Stimulated activated CD4-positive, alpha-beta T cell treated with anti-CD3 and anti-CD28 coated beads, TNF-alpha, amount 100 ng/mL, for 48 hours (primary cell): ENCODE data around the gene MAP2K5.

Source experiments
- DNase-seq, 3 donors: peaks; one replicate each; pipeline ENCODE4 v3.0.0-alpha.2; 2020; ENCODE audit warnings: low read depth in 3 of 3

Gene MAP2K5

GRCh38 chr15:67521783-67522568 lies 20.5 kb upstream of the MAP2K5 start:
- DNase-seq: no peak

- no peak for DNase-seq
Measured at GRCh38 chr15:67523330-67523729, 19.2 kb upstream of the MAP2K5 start.

- DNase-seq: no peak
Measured at GRCh38 chr15:67524235-67524634, 18.3 kb upstream of the MAP2K5 start.

GRCh38 chr15:67528513-67528912 lies 14.0 kb upstream of the MAP2K5 start:
- DNase-seq: no peak

- no peak for DNase-seq
Measured at GRCh38 chr15:67531379-67531914, 11.1 kb upstream of the MAP2K5 start.

GRCh38 chr15:67533873-67534272 lies 8.6 kb upstream of the MAP2K5 start:
- no peak for DNase-seq

- DNase-seq: no peak
Measured at GRCh38 chr15:67534360-67534759, 8.1 kb upstream of the MAP2K5 start.

- no peak for DNase-seq
Measured at GRCh38 chr15:67537771-67538170, 4.7 kb upstream of the MAP2K5 start.

GRCh38 chr15:67543348-67543718 lies 830 bp downstream of the MAP2K5 start:
- DNase-seq: no peak

GRCh38 chr15:67544475-67544874 lies 2.0 kb downstream of the MAP2K5 start:
- DNase-seq: no peak

- DNase-seq: no peak
Measured at GRCh38 chr15:67545864-67546263, 3.4 kb downstream of the MAP2K5 start.

GRCh38 chr15:67547064-67547463 lies 4.6 kb downstream of the MAP2K5 start:
- DNase-seq: no peak

GRCh38 chr15:67547836-67548235 lies 5.3 kb downstream of the MAP2K5 start:
- DNase-seq: no peak

GRCh38 chr15:67548236-67548852 lies 5.8 kb downstream of the MAP2K5 start:
- DNase-seq: no peak

- DNase-seq: no peak
Measured at GRCh38 chr15:67548862-67549651, 6.6 kb downstream of the MAP2K5 start.

GRCh38 chr15:67549736-67550135 lies 7.2 kb downstream of the MAP2K5 start:
- no peak for DNase-seq

GRCh38 chr15:67550522-67550921 lies 8.0 kb downstream of the MAP2K5 start:
- DNase-seq: no peak

- no peak for DNase-seq
Measured at GRCh38 chr15:67551207-67551743, 8.8 kb downstream of the MAP2K5 start.

GRCh38 chr15:67554580-67554979 lies 12.1 kb downstream of the MAP2K5 start:
- DNase-seq: no peak

- DNase-seq: no peak
Measured at GRCh38 chr15:67556976-67557570, 14.6 kb downstream of the MAP2K5 start.

- DNase-seq: no peak
Measured at GRCh38 chr15:67558502-67558901, 16.0 kb downstream of the MAP2K5 start.

GRCh38 chr15:67559158-67559557 lies 16.7 kb downstream of the MAP2K5 start:
- DNase-seq: no peak
